T-helper 2 cell treated with Interferon-gamma antibody and Interleukin-4, amounts not matched to agents 5 μg/mL and 100 μg/mL, for 36 hours (primary cell): ENCODE data around the gene NOP53.
"Not testable (repeated sequence)": the region's sequence is repeated elsewhere in the genome, so short reads cannot be mapped to it uniquely, and the experiment has no call there.

Experiments
- DNase-seq: peaks from one replicate; pipeline ENCODE4 v3.0.0; 2021; ENCODE audit warnings: low spot score
- H3K27ac Mint-ChIP-seq: one replicate; pipeline ENCODE4 v1.8.0; 2021; ENCODE audit warnings: mild to moderate bottlenecking, mixed read lengths
- H3K27me3 Mint-ChIP-seq: one replicate; pipeline ENCODE4 v1.8.0; 2021; ENCODE audit warnings: low read depth, mixed read lengths
- H3K36me3 Mint-ChIP-seq: one replicate; pipeline ENCODE4 v1.8.0; 2021; ENCODE audit warnings: low read depth, mixed read lengths
- H3K4me1 Mint-ChIP-seq: one replicate; pipeline ENCODE4 v1.8.0; 2021; ENCODE audit warnings: low read depth, mixed read lengths
- H3K4me3 Mint-ChIP-seq: one replicate; pipeline ENCODE4 v1.8.0; 2022; ENCODE audit warnings: mild to moderate bottlenecking, moderate library complexity, mixed read lengths
- H3K9me3 Mint-ChIP-seq: one replicate; pipeline ENCODE4 v1.8.0; 2021; ENCODE audit warnings: mixed read lengths

NOP53 gene

DNA sequence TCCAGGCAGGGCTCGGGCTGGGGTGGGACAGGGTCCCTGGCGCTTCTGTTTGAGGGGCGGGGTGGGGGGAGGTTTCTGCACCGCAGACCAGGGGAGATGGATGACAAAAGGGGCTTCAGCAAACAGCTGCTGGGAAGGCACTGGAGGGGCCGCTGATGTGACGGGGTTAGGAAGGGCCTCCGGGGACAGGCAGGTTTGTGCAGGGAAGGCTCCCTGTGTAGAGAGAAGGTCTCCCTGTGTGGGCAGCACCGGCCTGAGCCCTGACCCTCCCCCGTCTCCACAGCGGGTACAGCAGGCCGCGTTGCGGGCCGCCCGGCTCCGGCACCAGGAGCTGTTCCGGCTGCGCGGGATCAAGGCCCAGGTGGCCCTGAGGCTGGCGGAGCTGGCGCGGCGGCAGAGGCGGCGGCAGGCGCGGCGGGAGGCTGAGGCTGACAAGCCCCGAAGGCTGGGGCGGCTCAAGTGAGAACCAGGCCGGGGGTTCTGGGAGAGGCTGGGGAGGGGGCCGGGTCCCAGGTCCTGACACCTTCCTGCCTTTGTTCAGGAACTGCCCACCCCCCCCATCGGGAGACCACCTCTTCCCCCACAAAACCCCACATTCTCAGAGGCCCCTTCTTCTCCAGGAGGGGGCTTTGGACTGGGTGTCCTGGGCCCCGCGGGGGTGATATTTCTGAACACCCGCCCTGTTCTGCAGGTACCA lies 9.9 kb downstream of the NOP53 start:
- peaks cover 44% of the 10 kb centered on the region for H3K36me3 Mint-ChIP-seq
- DNase-seq: no peak
- no peak overlapping the region for H3K27ac Mint-ChIP-seq
- H3K27me3 Mint-ChIP-seq: no peaks in the 10 kb centered on the region
- peaks cover 4% of the 10 kb centered on the region for H3K4me1 Mint-ChIP-seq
- no peaks in the 10 kb centered on the region for H3K9me3 Mint-ChIP-seq
- H3K4me3 Mint-ChIP-seq: no peak overlapping the region

DNA sequence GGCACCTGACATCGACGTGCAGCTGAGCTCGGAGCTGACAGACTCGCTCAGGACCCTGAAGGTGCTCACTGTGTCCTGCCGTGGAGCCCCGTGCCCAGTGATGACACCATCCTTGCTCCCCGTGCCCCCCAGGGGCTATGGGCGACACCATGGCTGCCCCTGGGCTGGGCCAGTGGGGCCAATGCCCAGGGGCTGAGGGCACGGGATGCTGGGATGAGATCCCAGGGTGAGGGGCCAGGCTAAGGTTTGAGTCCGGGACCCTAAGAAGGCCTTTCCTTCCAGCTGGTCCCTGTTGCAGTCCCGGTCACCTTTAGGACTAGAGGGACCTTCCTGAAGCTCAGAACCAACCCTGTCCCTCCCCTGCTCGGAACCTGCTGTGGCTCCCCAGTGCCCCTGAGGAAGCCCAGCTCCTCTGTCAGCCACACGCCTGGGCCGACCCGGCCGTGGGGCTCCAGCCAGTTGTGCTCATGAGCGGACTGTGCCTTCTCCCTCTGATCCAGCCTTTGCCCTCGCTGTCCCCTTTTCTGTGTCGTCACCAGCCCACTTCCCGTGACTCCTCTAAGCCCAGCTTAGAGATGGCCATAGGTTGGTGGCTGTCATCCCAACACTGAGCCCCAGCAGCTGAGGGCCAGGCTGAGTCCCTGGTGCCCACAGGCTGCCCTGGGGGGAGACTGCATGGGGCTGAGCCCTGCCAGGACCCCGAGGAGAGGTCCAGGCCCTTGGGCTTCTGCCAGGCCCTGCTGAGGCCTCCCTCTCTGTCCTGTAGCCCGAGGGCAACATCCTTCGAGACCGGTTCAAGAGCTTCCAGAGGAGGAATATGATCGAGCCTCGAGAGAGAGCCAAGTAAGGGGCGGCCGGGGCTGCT lies 10.6 kb downstream of the NOP53 start:
- Mint-ChIP-seq H3K4me3 (no peak overlapping the region), H3K27ac (no peak overlapping the region), H3K9me3 (no peaks in the 10 kb centered on the region), H3K27me3 (no peaks in the 10 kb centered on the region), H3K4me1 (peaks cover 4% of the 10 kb centered on the region), H3K36me3 (peaks cover 44% of the 10 kb centered on the region)
- no peak for DNase-seq

DNA sequence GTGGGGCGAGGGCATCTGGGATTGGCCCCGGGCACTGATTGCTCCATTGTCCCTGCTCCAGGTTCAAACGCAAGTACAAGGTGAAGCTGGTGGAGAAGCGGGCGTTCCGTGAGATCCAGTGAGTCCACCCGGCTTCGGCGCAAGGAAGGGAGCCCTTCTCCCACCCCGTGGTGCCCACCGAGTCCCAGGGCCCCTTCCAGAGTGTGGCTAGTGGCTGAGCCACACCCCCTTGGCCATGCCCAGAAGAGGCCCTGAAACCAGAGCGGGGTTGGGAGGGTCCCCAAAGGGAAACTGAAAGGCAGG lies 11.2 kb downstream of the NOP53 start:
- peaks cover 44% of the 10 kb centered on the region for H3K36me3 Mint-ChIP-seq
- H3K4me1 Mint-ChIP-seq: peaks cover 4% of the 10 kb centered on the region
- no peak overlapping the region for H3K27ac Mint-ChIP-seq
- no peak overlapping the region for H3K4me3 Mint-ChIP-seq
- no peak for DNase-seq
- no peaks in the 10 kb centered on the region for H3K27me3 Mint-ChIP-seq
- H3K9me3 Mint-ChIP-seq: no peaks in the 10 kb centered on the region

DNA sequence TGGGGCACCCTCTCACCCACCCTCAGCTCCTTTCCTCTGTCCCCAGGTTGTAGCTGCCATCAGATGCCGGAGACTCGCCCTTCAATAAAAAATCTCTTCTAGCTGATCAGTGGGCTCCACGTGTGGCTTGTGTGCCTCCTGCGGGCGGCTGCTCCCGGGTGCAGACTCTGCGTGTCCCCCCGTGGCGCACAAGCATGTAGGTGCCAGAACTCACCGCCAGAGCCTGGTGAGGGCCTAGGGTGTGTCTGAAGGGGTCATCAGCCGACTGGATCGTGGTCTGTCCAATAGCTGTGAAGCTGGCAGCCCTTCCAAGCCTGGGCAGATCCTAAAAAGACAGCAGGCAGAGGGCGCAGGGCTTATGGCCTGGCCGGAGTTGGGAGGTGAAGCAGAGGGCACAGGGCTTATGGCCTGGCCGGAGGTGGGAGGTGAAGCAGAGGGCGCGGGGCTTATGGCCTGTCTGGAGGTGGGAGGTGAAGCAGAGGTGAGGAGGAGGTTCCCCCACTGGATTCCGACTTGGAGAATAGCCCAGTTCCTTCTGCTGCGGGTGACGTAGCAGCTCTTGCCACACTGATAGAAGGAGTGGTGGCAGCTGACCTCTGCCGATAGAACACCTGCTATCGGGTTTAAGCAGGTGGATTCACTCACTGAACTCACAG lies 11.7 kb downstream of the NOP53 start:
- Mint-ChIP-seq H3K27ac (no peak overlapping the region), H3K9me3 (no peaks in the 10 kb centered on the region), H3K4me1 (peaks cover 4% of the 10 kb centered on the region), H3K36me3 (peaks cover 44% of the 10 kb centered on the region), H3K4me3 (no peak overlapping the region), H3K27me3 (no peaks in the 10 kb centered on the region)
- DNase-seq: no peak

DNA sequence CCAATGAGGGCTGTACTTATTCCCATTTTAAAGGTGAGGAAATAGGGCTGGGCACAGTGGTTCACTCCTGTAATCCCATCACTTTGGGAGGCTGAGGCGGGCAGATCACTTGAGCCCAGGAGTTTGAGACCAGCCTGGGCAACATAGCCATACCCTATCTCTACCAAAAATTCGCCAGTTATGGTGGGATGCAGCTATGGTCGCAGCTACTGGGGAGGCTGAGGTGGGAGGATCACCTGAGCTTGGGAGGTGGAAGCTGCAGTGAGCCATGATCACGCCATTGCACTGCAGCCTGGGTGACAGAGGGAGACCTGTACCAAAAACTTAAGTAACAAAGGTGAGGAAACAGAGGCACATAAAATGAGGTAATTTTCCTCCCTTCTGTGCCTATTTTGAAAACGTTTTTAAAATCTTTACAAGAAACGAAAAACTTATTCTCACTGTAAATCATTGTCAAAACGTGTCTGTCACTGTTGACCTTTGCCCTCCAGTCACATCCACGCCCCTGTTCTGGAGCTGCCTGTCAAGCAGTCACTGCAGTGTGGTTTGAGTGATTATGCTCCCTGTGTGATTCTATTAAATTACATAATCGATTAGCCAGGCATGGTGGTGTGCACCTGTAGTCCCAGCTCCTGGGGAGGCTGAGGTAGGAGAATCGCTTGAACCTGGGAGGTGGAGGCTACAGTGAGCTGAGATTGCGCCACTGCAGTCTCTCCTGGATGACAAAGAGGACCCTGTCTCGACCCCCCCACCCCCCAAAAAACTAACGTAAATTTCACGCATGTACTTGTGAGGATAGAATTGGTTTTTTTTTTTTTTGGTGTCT lies 12.5 kb downstream of the NOP53 start:
- peaks cover 39% of the 10 kb centered on the region for H3K36me3 Mint-ChIP-seq
- H3K4me3 Mint-ChIP-seq: no peak overlapping the region
- H3K27me3 Mint-ChIP-seq: no peaks in the 10 kb centered on the region
- no peak overlapping the region for H3K27ac Mint-ChIP-seq
- no peak for DNase-seq
- H3K4me1 Mint-ChIP-seq: peaks cover 4% of the 10 kb centered on the region
- no peaks in the 10 kb centered on the region for H3K9me3 Mint-ChIP-seq

DNA sequence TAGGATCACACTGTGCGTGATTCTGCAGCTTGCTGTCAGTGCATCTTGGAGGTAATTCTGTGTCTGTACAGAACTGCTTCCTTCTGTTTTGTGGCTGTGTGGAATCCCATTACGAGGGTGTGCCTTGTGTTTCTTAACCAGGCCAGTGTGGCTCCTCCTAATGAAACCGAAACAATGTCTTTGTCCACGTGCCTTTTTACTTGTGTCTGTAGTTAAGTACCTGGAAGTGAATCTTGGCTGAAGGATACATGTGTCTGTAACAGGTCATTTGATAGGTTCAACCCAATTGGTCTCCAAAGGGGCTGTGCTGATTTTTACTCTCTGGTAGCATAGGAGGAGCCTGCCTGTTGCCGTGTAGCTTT lies 13.1 kb downstream of the NOP53 start:
- Mint-ChIP-seq H3K27ac (no peak overlapping the region), H3K36me3 (peaks cover 34% of the 10 kb centered on the region), H3K9me3 (no peaks in the 10 kb centered on the region), H3K4me1 (peaks cover 1% of the 10 kb centered on the region), H3K4me3 (no peak overlapping the region), H3K27me3 (no peaks in the 10 kb centered on the region)
- no peak for DNase-seq

DNA sequence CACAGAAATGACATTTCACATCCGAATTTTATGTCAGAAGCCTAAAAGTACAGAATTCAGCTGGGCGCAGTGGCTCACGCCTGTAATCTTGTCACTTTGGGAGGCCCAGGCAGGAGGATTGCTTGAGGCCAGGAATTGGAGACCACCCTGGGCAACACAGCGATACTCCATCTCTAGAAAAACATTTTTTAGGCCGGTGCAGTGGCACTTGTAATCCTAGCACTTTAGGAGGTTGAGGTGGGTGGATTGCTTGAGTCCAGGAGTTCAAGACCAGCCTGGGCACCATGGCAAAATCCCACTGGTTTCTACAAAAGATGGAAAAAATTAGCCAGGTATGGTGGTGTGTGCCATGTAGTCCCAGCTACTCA lies 15.3 kb downstream of the NOP53 start:
- H3K27ac Mint-ChIP-seq: no peak overlapping the region
- no peak for DNase-seq
- no peak overlapping the region for H3K4me3 Mint-ChIP-seq
- no peaks in the 10 kb centered on the region for H3K27me3 Mint-ChIP-seq
- H3K36me3 Mint-ChIP-seq: peaks cover 26% of the 10 kb centered on the region
- H3K4me1 Mint-ChIP-seq: no peaks in the 10 kb centered on the region
- no peaks in the 10 kb centered on the region for H3K9me3 Mint-ChIP-seq

DNA sequence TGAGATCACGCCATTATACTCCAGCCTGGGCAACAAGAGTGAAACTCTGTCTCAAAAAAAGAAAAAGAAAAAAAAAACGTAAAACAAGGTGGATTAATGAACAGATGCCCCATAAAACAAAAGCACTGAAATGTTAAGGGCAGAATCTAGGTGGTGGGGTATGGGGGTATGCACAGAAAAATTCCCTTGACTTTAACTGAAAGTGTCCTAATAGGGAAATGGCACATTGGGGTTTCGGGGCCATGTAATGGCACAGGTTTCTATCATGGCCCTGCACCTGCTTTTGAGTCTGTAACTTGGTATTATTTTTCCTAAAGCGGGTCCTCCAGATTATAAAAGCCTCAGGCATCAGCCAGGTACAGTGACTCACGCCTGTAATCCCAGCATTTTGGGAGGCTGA lies 16.2 kb downstream of the NOP53 start:
- H3K27ac Mint-ChIP-seq: no peak overlapping the region
- DNase-seq: no peak
- no peaks in the 10 kb centered on the region for H3K9me3 Mint-ChIP-seq
- no peaks in the 10 kb centered on the region for H3K4me1 Mint-ChIP-seq
- H3K27me3 Mint-ChIP-seq: no peaks in the 10 kb centered on the region
- no peak overlapping the region for H3K4me3 Mint-ChIP-seq
- H3K36me3 Mint-ChIP-seq: peaks cover 23% of the 10 kb centered on the region

DNA sequence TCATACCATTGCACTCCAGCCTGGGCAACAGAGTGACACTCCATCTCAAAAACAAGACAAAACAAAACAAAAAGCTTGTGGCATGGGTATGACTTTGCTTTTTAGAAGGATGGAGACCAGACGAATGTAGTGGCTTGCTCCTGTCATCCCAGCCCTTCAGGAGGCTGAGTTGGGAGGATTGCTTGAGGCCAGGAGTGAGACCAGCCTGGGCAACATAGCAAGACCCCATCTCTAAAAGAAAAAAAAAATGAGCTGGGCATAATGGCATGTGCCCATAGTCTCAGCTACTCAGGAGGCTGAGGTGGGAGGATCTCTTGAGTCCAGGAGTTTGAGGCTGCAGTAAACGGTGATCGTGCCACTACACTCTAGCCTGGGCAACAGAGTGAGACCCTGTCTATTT lies 16.8 kb downstream of the NOP53 start:
- Mint-ChIP-seq H3K4me1 (no peaks in the 10 kb centered on the region), H3K27ac (no peak overlapping the region), H3K4me3 (no peak overlapping the region), H3K36me3 (peaks cover 17% of the 10 kb centered on the region), H3K27me3 (no peaks in the 10 kb centered on the region), H3K9me3 (no peaks in the 10 kb centered on the region)
- no peak for DNase-seq

DNA sequence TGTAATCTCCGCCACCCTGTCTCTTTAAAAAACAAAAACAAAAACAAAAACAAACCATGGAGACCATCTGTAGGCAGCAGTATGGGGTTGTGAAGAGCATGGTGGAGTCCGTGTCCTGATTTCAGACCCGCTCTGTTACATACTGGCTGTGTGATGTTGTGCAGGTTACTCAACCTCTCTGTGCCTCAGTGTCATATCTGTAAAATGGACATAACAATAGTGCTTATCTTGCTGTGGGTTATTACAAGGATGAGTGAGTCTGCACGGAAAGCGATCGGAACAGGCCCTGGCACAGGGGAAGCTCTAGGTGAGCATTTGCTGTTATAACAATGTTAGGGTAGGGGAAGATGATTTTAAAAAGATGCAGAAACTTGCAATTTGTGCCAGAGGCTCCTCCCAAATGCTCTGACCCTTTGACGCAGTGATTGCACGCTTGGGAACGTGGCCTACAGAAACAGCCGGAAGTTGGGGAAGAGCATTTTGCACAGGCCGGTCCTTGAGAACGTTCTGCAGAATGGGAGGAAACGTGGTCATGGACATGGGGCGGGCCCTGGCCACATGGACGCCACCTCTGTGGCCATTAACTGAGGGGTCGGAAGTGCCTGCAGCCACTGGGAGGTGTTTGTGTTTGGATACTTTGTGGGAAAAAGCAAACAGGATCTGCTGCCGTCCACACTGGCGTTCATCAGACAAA lies 17.4 kb downstream of the NOP53 start:
- no peaks in the 10 kb centered on the region for H3K4me1 Mint-ChIP-seq
- H3K27me3 Mint-ChIP-seq: no peaks in the 10 kb centered on the region

DNA sequence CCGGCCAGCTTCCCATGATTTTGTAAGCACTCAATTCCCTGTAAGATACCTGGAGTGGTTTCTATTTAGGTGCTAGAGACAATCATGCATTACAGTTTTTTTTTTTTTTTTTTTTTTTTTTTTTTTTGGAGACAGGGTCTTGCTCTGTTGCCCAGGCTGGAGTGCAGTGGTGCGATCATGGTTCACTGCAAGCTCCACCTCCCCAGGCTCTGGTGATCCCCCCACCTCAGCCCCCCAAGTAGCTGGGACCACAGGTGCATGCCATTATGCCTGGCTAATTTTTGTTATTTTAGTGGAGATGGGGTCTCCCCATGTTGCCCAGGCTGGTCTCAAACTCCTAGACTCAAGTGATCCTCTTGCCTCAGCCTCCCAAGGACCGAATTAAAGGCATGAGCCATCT lies 19.4 kb downstream of the NOP53 start:
- not testable (repeated sequence) for DNase-seq, H3K27me3 Mint-ChIP-seq, H3K27ac Mint-ChIP-seq, H3K9me3 Mint-ChIP-seq, H3K4me3 Mint-ChIP-seq, H3K36me3 Mint-ChIP-seq, H3K4me1 Mint-ChIP-seq

More for the DNA sequence above, 17.4 kb downstream of the NOP53 start:
- Mint-ChIP-seq H3K36me3 (peaks cover 13% of the 10 kb centered on the region), H3K4me3 (no peak overlapping the region), H3K27ac (no peak overlapping the region), H3K9me3 (no peaks in the 10 kb centered on the region)
- DNase-seq: no peak

DNA sequence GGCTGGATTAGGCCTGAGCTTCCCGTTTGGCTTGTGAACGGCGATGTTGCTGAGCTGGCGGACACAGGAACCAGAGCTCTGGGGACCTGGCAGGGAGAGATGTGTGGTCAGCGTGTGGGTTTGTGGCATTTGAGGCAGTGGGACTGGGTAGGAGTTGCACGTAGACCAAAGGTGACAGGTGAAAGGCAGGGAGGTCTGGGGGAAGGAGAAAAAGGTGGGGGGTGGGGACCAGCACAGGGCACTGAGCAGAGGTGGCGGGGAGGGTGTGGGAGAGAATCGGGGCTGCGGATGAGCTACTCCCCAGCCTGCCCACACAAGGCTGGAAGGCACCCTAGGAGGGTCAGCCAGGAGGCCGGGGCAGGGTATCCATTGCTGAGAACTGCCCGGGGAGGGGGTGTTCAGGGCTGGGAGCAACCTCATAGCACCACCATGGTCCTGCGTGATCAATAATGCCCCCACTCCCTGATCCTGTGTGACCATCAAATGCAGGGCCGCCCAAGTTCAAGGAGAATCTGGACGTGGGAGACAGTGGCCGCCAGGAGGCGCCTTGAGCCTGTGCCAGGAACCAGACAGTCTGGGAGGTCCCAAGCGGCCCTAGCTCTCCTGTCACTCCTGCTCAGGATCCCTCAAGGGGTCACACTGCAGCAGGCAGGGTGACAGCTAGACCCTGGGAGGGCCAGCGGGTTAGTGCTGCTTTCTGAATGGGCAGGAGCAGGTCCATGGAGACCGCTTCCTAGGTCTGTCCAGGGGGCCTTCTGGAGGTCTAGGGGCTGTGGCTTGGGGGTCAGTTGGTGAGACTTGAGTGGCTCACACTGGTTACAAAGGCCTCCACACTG lies 20.4 kb downstream of the NOP53 start:
- H3K27ac Mint-ChIP-seq: no peak overlapping the region
- H3K36me3 Mint-ChIP-seq: no peaks in the 10 kb centered on the region
- H3K9me3 Mint-ChIP-seq: no peaks in the 10 kb centered on the region
- DNase-seq: no peak
- H3K4me3 Mint-ChIP-seq: no peak overlapping the region
- H3K4me1 Mint-ChIP-seq: peaks cover 6% of the 10 kb centered on the region
- no peaks in the 10 kb centered on the region for H3K27me3 Mint-ChIP-seq

DNA sequence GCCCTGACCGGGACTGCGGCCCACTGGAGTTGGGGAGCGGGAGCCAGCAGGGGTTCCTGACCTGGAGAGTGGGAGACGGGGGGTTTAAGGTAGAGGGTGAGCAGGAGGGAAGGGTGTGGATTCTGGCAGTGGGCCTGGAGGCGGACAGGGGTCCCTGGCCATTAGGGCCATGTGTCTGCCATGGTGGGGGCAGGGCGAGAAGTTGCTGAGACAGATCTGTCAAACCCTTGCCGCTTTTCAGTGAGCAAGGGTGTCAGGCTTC lies 20.9 kb downstream of the NOP53 start:
- no peaks in the 10 kb centered on the region for H3K27me3 Mint-ChIP-seq
- H3K27ac Mint-ChIP-seq: no peak overlapping the region
- no peak overlapping the region for H3K4me3 Mint-ChIP-seq
- H3K9me3 Mint-ChIP-seq: no peaks in the 10 kb centered on the region
- no peaks in the 10 kb centered on the region for H3K36me3 Mint-ChIP-seq
- DNase-seq: no peak
- peaks cover 6% of the 10 kb centered on the region for H3K4me1 Mint-ChIP-seq
